ENCODE measurements around the gene TUBAL3. TPM values are rescaled to one million over a fixed set of nuclear protein-coding genes. Genes with fewer than 3 reads are reported as not detected.

TUBAL3 gene
- polyA plus RNA-seq, 1 donor (not counting 4 experiments of a cell fraction or from before 2014, with no cell fraction given), result 2.6 TPM

DNA sequence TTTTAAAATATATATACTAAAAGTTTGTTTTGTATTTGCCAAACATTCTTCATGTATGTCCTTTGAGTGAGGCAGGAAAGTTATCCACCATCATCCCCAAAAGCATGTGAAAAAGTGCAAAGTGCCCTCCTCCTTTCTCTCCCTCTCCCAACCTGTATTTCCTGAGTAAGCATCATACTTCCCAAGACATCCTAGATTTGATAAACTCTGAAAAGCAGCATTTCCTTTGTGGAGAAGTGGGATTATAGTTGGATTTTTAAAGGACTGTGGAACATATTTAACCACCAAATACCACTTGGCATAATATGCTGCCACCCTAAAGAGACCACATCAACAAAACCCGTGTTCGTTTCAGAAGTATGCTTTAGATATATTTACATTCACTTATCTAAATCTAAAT lies 44.6 kb upstream of the TUBAL3 start:
- Histone ChIP-seq H3K4me1 (ENCODE audit: control insufficient read depth, extremely low read depth, insufficient read depth, low read length) (peaks cover 12% of the 10 kb centered on the region), H4K20me1 (ENCODE audit: control insufficient read depth, extremely low read depth, insufficient read depth, low read length) (peaks cover 3% of the 10 kb centered on the region), H3K9me1 (ENCODE audit: control insufficient read depth, extremely low read depth, insufficient read depth, low read length) (no peaks in the 10 kb centered on the region), H3K36me3 (ENCODE audit: control insufficient read depth in 2 of 2, extremely low read depth in 1 of 2, insufficient read depth in 2 of 2, low read length in 2 of 2) (peaks cover 15 to 22% of the 10 kb centered on the region in 2 experiments), H3K79me2 (ENCODE audit: control insufficient read depth, insufficient read depth, low read length) (peaks cover 86% of the 10 kb centered on the region), H3K9ac (ENCODE audit: control insufficient read depth, extremely low read depth, insufficient read depth, low read length) (peak overlapping the region; percentile 90), H3K9me3 (ENCODE audit: control insufficient read depth, low read depth, low read length) (no peaks in the 10 kb centered on the region), H3K4me2 (ENCODE audit: control insufficient read depth, extremely low read depth, insufficient read depth, low read depth, low read length) (peak overlapping the region; percentile 96), H2AFZ (ENCODE audit: control insufficient read depth, low read length) (no peak overlapping the region), H3K27ac (ENCODE audit: control insufficient read depth, insufficient read depth, low read length) (peak overlapping the region; percentile 94), H3K27me3 (ENCODE audit: control insufficient read depth, extremely low read depth, insufficient read depth, low read length) (no peaks in the 10 kb centered on the region), H3K4me3 (ENCODE audit: control insufficient read depth in 2 of 3, extremely low read depth in 1 of 3, insufficient read depth in 2 of 3, low read depth in 1 of 3, low read length in 3 of 3) (peak overlapping the region; percentile 70 to 84 (median 80))
- no peak for DNase-seq (ENCODE audit: low read depth, low spot score)
- dilution Hi-C loops (cut with MboI; ENCODE audit: extremely low pct_ligation_motif_present, low sequenced_read_pairs), result no loop called here
- no peak for TF ChIP-seq EZH2 (IDR thresholded peaks at IDR 0.05; ENCODE audit: low read length)
- TF ChIP-seq, protein P1, sequence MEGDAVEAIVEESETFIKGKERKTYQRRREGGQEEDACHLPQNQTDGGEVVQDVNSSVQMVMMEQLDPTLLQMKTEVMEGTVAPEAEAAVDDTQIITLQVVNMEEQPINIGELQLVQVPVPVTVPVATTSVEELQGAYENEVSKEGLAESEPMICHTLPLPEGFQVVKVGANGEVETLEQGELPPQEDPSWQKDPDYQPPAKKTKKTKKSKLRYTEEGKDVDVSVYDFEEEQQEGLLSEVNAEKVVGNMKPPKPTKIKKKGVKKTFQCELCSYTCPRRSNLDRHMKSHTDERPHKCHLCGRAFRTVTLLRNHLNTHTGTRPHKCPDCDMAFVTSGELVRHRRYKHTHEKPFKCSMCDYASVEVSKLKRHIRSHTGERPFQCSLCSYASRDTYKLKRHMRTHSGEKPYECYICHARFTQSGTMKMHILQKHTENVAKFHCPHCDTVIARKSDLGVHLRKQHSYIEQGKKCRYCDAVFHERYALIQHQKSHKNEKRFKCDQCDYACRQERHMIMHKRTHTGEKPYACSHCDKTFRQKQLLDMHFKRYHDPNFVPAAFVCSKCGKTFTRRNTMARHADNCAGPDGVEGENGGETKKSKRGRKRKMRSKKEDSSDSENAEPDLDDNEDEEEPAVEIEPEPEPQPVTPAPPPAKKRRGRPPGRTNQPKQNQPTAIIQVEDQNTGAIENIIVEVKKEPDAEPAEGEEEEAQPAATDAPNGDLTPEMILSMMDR (optimal IDR thresholded peaks at IDR 0.05 in 1 of 3, IDR thresholded peaks at IDR 0.05 in 1 of 3, conservative IDR thresholded peaks at IDR 0.05 in 1 of 3; ENCODE audit: extremely low read depth in 1 of 3, insufficient read depth in 2 of 3, low read length in 3 of 3), result no peak
- FAIRE-seq, result no peak

GRCh38 chr10:5448333-5449001 lies 43.8 kb upstream of the TUBAL3 start:
- Histone ChIP-seq H3K4me2 (ENCODE audit: control insufficient read depth, extremely low read depth, insufficient read depth, low read depth, low read length) (peak overlapping the region; percentile 96), H3K9me3 (ENCODE audit: control insufficient read depth, low read depth, low read length) (no peaks in the 10 kb centered on the region), H3K36me3 (ENCODE audit: control insufficient read depth in 2 of 2, extremely low read depth in 1 of 2, insufficient read depth in 2 of 2, low read length in 2 of 2) (peaks cover 10 to 14% of the 10 kb centered on the region in 2 experiments), H4K20me1 (ENCODE audit: control insufficient read depth, extremely low read depth, insufficient read depth, low read length) (no peaks in the 10 kb centered on the region), H3K9me1 (ENCODE audit: control insufficient read depth, extremely low read depth, insufficient read depth, low read length) (no peaks in the 10 kb centered on the region), H2AFZ (ENCODE audit: control insufficient read depth, low read length) (no peak overlapping the region), H3K4me3 (ENCODE audit: control insufficient read depth in 2 of 3, extremely low read depth in 1 of 3, insufficient read depth in 2 of 3, low read depth in 1 of 3, low read length in 3 of 3) (peak overlapping the region; percentile 70 to 84 (median 80)), H3K27me3 (ENCODE audit: control insufficient read depth, extremely low read depth, insufficient read depth, low read length) (no peaks in the 10 kb centered on the region), H3K27ac (ENCODE audit: control insufficient read depth, insufficient read depth, low read length) (peak overlapping the region; percentile 94), H3K79me2 (ENCODE audit: control insufficient read depth, insufficient read depth, low read length) (peaks cover 84% of the 10 kb centered on the region), H3K9ac (ENCODE audit: control insufficient read depth, extremely low read depth, insufficient read depth, low read length) (peak overlapping the region; percentile 90), H3K4me1 (ENCODE audit: control insufficient read depth, extremely low read depth, insufficient read depth, low read length) (peaks cover 12% of the 10 kb centered on the region)
- no peak for DNase-seq (ENCODE audit: low read depth, low spot score)
- FAIRE-seq, result no peak
- no peak for TF ChIP-seq EZH2 (IDR thresholded peaks at IDR 0.05; ENCODE audit: low read length)
- TF ChIP-seq, protein P1 (optimal IDR thresholded peaks at IDR 0.05 in 1 of 3, IDR thresholded peaks at IDR 0.05 in 1 of 3, conservative IDR thresholded peaks at IDR 0.05 in 1 of 3; ENCODE audit: extremely low read depth in 1 of 3, insufficient read depth in 2 of 3, low read length in 3 of 3), result no peak
- dilution Hi-C loops (cut with MboI; ENCODE audit: extremely low pct_ligation_motif_present, low sequenced_read_pairs), result no loop called here
